Gastroesophageal sphincter (tissue), 3 donors: ENCODE measurements around the gene EIF4A3.

Experiments used
- CTCF ChIP-seq, 4 experiments: fragments of 200-600 bp in 2 of 4; fragments of 450-650 bp in 2 of 4; sonication (generic) in 1 of 4; IDR thresholded peaks; one replicate each; pipeline ENCODE4 v1.5.1; 2017 to 2019; ENCODE audit warnings: antibody characterized with exemption in 4 of 4, mild to moderate bottlenecking in 2 of 4, moderate library complexity in 2 of 4
- POLR2A ChIP-seq, 2 donors: fragments of 450-650 bp; IDR thresholded peaks; one replicate each; pipeline ENCODE4 v1.6.1; 2017; ENCODE audit warnings: antibody characterized with exemption in 2 of 2, mild to moderate bottlenecking in 2 of 2, moderate library complexity in 1 of 2

DNA sequence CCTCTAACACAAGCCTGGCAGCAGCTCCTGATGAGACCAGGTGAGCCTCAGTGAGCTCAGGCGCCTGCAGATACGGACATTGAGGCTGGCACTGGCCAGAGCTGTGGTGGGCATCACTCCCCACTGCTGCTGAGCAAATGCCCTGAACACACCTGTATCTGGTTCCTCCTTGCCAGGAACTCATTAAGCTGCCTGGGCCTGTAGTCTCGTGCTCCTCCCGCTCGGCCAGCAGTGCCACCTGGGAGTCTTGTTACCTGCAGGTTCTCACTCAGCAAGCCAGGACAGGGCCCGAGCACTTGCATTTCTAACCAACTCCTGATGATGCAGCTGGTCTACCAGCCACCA, 13.3 kb downstream of the EIF4A3 start:
- TF ChIP-seq CTCF (IDR thresholded peaks at IDR 0.05) (no peak), POLR2A (IDR thresholded peaks at IDR 0.05) (no peak)
